SH-SY5Y (cell line): ENCODE results near the gene MYOCD.

Source experiments
- GATA2 ChIP-seq: IDR thresholded peaks from 2 replicates; pipeline ENCODE4 v1.6.1; 2011; ENCODE audit warnings: mild to moderate bottlenecking, low read depth, low read length
- GATA3 ChIP-seq: IDR thresholded peaks from 2 replicates; pipeline ENCODE4 v1.6.1; 2011; ENCODE audit warnings: low read depth, mild to moderate bottlenecking, low read length, moderate library complexity

- TF ChIP-seq GATA3: no peak
- no peak for TF ChIP-seq GATA2
Observed at GRCh38 chr17:12641084-12641483, 24.6 kb upstream of the MYOCD start.
